Suppressor macrophage treated with lipopolysaccharide for 1 hour (primary cell): ENCODE data around the gene PNMT.

ENCODE experiments used
- DNase-seq, 3 donors: peaks; one replicate each; pipeline ENCODE4 v3.0.0-alpha.2; 2020 to 2022

The PNMT gene

GRCh38 chr17:39633570-39634183, 34.6 kb upstream of the PNMT start:
- DNase-seq = no peak

GRCh38 chr17:39634384-39634871, 33.8 kb upstream of the PNMT start:
- peak; percentile 69 to 75 (median 71) for DNase-seq

DNA sequence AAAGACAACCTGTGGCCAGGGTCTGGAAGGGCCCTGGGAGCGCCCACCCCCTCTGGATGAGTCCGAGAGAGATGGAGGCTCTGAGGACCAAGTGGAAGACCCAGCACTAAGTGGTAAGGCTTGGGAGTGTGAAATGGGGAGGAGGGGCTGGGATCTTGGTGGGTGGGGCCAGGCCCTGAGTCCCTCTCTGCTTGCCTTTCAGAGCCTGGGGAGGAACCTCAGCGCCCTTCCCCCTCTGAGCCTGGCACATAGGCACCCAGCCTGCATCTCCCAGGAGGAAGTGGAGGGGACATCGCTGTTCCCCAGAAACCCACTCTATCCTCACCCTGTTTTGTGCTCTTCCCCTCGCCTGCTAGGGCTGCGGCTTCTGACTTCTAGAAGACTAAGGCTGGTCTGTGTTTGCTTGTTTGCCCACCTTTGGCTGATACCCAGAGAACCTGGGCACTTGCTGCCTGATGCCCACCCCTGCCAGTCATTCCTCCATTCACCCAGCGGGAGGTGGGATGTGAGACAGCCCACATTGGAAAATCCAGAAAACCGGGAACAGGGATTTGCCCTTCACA, 32.6 kb upstream of the PNMT start:
- DNase-seq = no peak

DNA sequence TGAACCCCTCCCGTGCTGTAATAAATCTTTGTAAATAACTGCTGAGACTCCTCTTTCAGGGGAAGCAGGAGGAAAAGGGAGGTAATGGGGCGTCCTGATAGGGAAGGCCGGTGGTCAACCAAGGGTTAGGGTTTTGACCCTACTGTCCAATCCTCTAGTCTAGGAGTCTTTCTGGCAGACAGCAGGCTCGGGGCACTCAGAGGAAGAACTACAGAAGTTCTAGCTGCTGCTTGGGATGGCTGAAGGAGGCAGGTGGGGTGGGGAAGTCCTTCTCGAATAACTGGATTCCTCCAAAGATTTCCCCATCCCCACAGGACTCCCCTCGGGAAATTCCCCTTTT, 31.7 kb upstream of the PNMT start:
- no peak for DNase-seq

DNA sequence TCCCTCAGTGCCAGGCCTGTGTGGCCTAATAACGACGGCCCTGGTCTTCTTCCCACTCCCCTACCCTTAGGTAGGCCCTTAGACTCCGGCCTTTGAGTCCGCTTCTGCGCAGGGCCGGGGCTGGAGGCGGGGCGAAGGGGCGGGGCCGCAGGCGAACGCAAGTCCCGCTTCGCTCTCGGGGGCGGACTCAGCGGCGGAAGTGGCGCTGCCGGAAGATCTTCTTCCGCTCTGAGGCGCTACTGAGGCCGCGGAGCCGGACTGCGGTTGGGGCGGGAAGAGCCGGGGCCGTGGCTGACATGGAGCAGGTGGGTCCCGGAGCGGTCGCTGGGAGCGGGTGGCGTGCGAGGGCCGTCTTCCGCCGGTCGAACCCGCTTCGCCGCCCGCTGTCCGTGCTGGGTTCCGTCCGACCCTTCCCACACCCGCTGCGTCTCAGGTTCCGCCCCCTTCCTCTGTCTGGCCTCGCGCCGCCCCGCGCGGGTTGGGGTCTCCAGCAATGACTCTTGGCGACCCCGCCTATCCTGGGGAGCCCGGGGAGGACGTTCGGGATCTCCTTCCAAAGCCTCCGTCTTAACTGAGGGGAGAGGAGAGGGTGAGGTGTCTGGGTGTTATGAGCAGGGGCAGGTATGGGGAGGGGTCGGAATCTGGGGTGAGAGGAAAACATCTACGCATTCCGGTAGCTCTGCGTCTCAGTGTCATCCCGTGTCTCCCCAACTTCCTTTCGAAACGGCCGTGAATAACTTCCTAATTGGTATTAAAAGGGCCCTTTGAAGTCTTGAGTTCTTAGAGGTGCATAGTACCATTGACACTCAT, 31.1 kb upstream of the PNMT start, which contains the start of gene STARD3:
Gene STARD3, plus strand, starts transcription at position 218 of the 810 bp plus-strand sequence. CDS start 16,388 bp downstream, outside the sequence.
- DNase-seq = peak; percentile 90 to 97 (median 95)

GRCh38 chr17:39638317-39638716, 29.9 kb upstream of the PNMT start:
- no peak for DNase-seq

DNA sequence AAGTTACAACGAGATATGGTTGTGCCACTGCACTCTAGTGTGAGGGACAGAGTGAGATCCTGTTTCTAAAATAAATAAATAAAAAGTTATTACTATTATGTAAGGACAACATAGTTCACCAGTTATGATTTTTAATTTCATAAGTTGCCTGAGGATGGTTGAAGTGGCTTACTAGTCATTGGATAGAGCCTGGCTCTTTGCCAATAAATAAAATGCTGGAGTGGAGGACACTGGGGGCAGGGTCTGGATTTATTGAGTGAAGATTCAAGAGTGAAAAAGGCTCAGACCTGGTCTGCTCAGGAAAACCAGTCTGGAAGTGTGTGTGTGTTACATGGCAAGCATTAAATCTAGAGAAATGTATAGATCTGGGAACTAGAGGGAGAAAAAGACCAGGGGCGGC, 29.2 kb upstream of the PNMT start:
- DNase-seq = no peak

GRCh38 chr17:39639566-39640458, 28.4 kb upstream of the PNMT start:
- DNase-seq = no peak

- DNase-seq = peak; percentile 69 to 80 (median 76)
These were observed 27.6 kb upstream of the PNMT start for GRCh38 chr17:39640591-39641031.

DNA sequence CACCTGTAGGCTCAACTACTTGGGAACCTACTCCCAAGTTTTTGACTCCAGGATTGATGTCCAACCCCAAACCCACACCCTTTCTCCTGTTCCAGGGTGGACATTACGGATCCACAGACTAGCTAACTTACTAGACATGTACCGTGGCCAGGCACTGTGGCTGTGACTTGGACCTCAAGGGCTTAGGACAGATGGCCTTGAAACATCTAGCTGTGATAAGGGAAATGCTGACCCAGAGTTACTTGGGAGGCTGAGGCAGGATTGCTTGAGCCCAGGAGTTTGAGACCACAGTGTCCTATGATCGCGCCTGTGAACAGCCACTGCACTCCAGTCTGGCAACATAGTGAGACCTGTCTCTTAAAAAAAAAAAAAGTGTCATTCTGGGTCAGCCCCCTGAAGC, 27.2 kb upstream of the PNMT start:
- DNase-seq = no peak

- peak; percentile 55 to 69 (median 65) for DNase-seq
These were observed 26.4 kb upstream of the PNMT start for GRCh38 chr17:39641883-39642282.

- no peak for DNase-seq
These were observed 25.8 kb upstream of the PNMT start for GRCh38 chr17:39642291-39643074.

- peak in 2 of 3 donors; percentile 51 to 54 for DNase-seq
These were observed 25.0 kb upstream of the PNMT start for GRCh38 chr17:39643271-39643670.

DNA sequence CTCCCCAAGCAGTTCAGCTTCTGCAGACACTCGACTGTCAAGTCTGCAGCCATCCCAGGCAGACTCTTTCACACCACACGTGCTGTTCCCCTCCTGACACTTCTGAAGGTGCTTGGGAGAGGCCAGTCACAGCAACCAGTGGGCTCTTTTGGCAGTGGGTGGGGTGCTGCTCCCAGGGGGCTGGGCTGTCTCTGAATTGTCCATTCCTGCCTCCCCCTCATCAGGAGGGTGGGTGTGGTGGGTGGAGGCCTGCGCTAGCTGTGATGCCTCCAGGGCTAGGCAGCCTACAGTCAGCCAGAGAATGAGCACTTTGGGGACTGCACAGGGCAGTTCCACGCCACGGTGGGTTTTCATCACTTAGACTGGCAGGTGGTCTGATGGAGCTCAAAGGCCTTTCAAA, 21.0 kb upstream of the PNMT start:
- no peak for DNase-seq

- DNase-seq = peak; percentile 53 to 58 (median 54)
These were observed 19.5 kb upstream of the PNMT start for GRCh38 chr17:39648616-39649366.

DNA sequence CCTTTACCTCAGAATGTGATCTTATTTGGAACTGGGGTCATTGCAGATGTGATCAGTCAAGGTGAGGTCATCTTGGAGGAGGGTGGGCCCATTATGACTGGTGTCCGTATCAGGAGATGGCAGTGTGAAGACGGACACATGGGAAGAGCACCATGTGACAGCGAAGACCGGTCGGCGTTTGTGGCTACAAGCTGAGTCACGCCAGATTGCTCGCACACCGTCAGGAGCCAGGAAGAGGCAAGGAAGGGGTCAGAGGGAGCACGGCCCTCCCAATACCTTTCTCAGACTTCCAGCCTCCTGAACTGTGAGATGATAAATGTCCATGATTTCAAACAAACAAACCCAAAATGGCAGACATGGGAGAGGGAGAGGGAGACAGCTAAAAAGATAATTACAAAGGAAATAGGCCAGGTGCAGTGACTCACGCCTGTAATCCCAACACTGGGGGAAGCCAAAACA, 18.1 kb upstream of the PNMT start:
- no peak for DNase-seq

DNA sequence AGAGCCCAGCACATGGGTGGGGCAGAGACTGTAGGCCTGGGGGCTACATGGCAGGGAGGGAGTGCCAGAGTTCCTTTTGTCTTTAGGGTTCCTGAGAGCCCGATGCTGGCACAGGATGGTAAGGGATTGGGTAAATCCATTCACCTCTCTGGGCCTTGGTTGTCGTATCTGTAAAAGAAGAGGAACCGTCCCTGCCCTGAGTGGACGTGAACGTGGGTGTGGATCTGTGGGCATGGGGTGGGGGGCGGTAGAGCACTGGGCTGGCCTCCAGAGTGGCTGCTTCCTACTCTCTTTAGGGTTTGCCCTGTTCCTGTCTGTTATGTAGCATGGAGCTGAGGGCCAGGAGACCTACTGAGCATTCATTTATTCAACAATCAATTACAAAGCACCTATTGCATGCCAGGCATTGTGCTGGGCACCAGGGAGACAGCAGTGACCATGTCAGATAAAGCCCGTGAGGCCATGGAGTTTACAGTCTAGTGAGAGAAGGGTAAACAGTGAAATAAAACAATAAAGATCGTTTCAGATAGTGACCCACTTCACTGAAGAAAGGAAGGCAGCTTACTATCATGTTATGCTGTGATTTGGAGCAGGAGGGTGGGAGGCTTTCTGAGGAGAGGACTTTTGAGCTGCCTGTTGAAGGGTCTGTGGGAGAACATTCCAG, 16.2 kb upstream of the PNMT start:
- no peak for DNase-seq

DNA sequence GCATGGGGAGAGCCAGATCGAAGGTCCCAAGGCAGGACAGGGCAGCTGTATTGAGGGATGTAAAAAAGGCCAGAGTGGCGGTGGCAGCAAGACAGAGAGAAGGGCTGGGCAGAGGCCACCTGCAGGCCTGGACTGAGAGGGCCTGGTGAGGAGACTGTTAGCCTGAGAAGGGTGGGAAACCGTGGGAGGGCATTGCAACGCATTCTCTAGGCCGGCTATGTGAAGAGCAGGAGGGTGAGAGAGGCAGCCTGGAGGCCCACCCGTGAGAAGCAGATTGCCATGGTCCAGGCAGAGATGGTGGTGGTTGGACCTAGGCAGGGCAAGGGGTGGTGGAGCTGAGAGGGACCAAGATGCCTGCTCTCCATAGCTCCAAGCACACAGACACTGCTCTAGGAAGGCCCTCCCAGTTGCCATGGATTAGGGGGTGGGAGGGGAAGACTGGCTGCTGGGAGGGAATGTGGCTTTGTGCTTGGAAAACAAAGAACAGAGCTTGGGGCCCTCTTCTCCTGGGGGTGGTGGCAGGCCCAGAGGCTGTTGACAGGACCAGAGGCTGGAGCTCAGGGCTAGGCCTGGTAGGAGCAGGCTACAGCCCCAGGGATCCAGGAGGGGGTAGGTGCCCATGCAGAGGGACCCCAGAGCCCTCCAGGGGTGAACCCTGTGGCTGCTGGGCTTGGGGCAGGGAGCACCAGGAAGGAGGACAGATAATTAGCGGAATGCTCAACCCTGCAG, 15.5 kb upstream of the PNMT start:
- no peak for DNase-seq

- no peak for DNase-seq
These were observed 15.0 kb upstream of the PNMT start for GRCh38 chr17:39653316-39653661.
